Prostate gland (tissue), 2 donors: ENCODE results near the gene STYK1.

ENCODE experiments used
- CTCF ChIP-seq, 4 experiments: fragments of 200-600 bp in 2 of 4; fragments of 450-650 bp in 2 of 4; sonication (generic) in 2 of 4; IDR thresholded peaks; 1 replicate in 3 of 4; 2 replicates in 1 of 4; pipeline ENCODE4 v1.5.1; 2016 to 2019; ENCODE audit warnings: antibody characterized with exemption in 4 of 4, mild to moderate bottlenecking in 2 of 4, moderate library complexity in 2 of 4
- POLR2A ChIP-seq: fragments of 450-650 bp; IDR thresholded peaks from one replicate; pipeline ENCODE4 v1.6.1; 2016; ENCODE audit warnings: antibody characterized with exemption, mild to moderate bottlenecking

GRCh38 chr12:10584415-10584814 is 89.4 kb downstream of the STYK1 start:
- TF ChIP-seq CTCF (IDR thresholded peaks at IDR 0.05) (no peak), POLR2A (no peak)
